GM12878 (cell line): ENCODE results near the gene UCN2. TPM values are rescaled to one million over a fixed set of nuclear protein-coding genes. Genes with fewer than 3 reads are reported as not detected.

Experiments used
- ATAC-seq: fragments of 200-7000 bp; cut with Tn5 transposase; 3 replicates; pipeline ENCODE4 v1.9.1; 2020; ENCODE audit warnings: mild to moderate bottlenecking, moderate library complexity
- BruUV-seq: library from RNA; stranded (reverse); fragments of 400-500 nt; replicated peaks from 2 replicates; lab custom pipeline; 2021; lab: Mats Ljungman, UMichigan
- CTCF ChIA-PET: fragments of 300-600 bp; sonication (Branson Sonifier 250); formaldehyde crosslinking; extraction: SDS; loops from one replicate; lab custom pipeline; 2021; ENCODE audit warnings: inconsistent platforms; lab: Yijun Ruan, JAX
- POLR2A ChIA-PET: fragments of 350-600 bp; formaldehyde crosslinking; extraction: SDS; loops from one replicate; lab custom pipeline; 2021; ENCODE audit warnings: inconsistent platforms; lab: Charles Lee
- RAD21 ChIA-PET: fragments of 300-600 bp; sonication (Branson Sonifier 250); formaldehyde crosslinking; loops from one replicate; lab custom pipeline; 2023; ENCODE audit warnings: antibody characterized with exemption; ENCODE audit not compliant: unreplicated experiment; lab: Charles Lee
- SMC1A ChIA-PET: fragments of 300-600 bp; sonication (Branson Sonifier 250); formaldehyde crosslinking; loops from one replicate; lab custom pipeline; 2023; ENCODE audit not compliant: unreplicated experiment, uncharacterized antibody; lab: Charles Lee
- DNase-seq: peaks from one replicate; pipeline ENCODE4 v3.0.0-alpha.2; 2011; ENCODE audit warnings: low read depth, low spot score
- FAIRE-seq: peaks from 3 replicates; lab custom pipeline; 2011; peaks lifted over from hg19 to GRCh38; lab: Jason Lieb, UNC
- H2AFZ ChIP-seq: 2 replicates; pipeline ENCODE4 v1.6.0; 2011; ENCODE audit warnings: low read depth, low read length, control low read depth; ENCODE audit not compliant: control insufficient read depth
- H3K27ac ChIP-seq: 2 replicates; pipeline ENCODE4 v1.5.1; 2011; ENCODE audit warnings: control low read depth; ENCODE audit not compliant: control insufficient read depth, insufficient read depth
- H3K27me3 ChIP-seq, 2 experiments: replicated peaks in 1 of 2; 2 replicates each; pipeline versions ENCODE4 v1.6.0 to v1.6.1; 2011; ENCODE audit warnings: low read length in 1 of 2; ENCODE audit not compliant: control insufficient read depth in 2 of 2, insufficient read depth in 2 of 2
- H3K36me3 ChIP-seq, 2 experiments: 2 replicates each; pipeline ENCODE4 v1.5.1; 2011; ENCODE audit warnings: low read length in 1 of 2; ENCODE audit not compliant: control insufficient read depth in 2 of 2, insufficient read depth in 2 of 2
- H3K4me1 ChIP-seq: 2 replicates; pipeline ENCODE4 v1.6.1; 2011; ENCODE audit warnings: mild to moderate bottlenecking, low read length, moderate library complexity, mixed read lengths; ENCODE audit not compliant: control insufficient read depth, insufficient read depth
- H3K4me2 ChIP-seq: 2 replicates; pipeline ENCODE4 v1.6.0; 2011; ENCODE audit warnings: control low read depth; ENCODE audit not compliant: control insufficient read depth, insufficient read depth
- H3K4me3 ChIP-seq: fragments of 200-600 bp; sonication (generic); 2 replicates; pipeline ENCODE4 v1.5.1; 2016
- H3K79me2 ChIP-seq: 2 replicates; pipeline ENCODE4 v1.6.0; 2011; ENCODE audit warnings: low read length; ENCODE audit not compliant: control insufficient read depth, insufficient read depth
- H3K9ac ChIP-seq: 2 replicates; pipeline ENCODE4 v1.8.0; 2011; ENCODE audit warnings: low read length, control low read depth, mixed read lengths; ENCODE audit not compliant: control insufficient read depth, insufficient read depth
- H3K9me3 ChIP-seq: replicated peaks from 3 replicates; pipeline ENCODE4 v1.5.1; 2011; ENCODE audit warnings: mild to moderate bottlenecking, low read length; ENCODE audit not compliant: control insufficient read depth, insufficient read depth
- H4K20me1 ChIP-seq: 2 replicates; pipeline ENCODE4 v1.6.0; 2011; ENCODE audit not compliant: control insufficient read depth, insufficient read depth
- CREB1 ChIP-seq: IDR thresholded peaks from 2 replicates; pipeline ENCODE4 v1.6.1; 2012; ENCODE audit warnings: low read depth, mild to moderate bottlenecking, inconsistent platforms
- IKZF2 ChIP-seq, 2 experiments: fragments of 450-650 bp; IDR thresholded peaks; 2 replicates each; pipeline ENCODE4 v1.6.1; 2017; ENCODE audit warnings: mild to moderate bottlenecking in 2 of 2, moderate library complexity in 2 of 2
- NFYA ChIP-seq: IDR thresholded peaks from 2 replicates; pipeline ENCODE4 v1.6.1; 2011; ENCODE audit warnings: low read depth, mild to moderate bottlenecking, low read length, improper control_type of control experiment, borderline replicate concordance
- RUNX3 ChIP-seq: IDR thresholded peaks from 2 replicates; pipeline ENCODE4 v1.6.1; 2012; ENCODE audit warnings: low read length, inconsistent platforms
- SMC3 ChIP-seq: IDR thresholded peaks from 2 replicates; pipeline ENCODE4 v1.6.1; 2011; ENCODE audit warnings: low read length, improper control_type of control experiment, borderline replicate concordance
- TBL1XR1 ChIP-seq: IDR thresholded peaks from 2 replicates; pipeline ENCODE4 v1.6.1; 2012; ENCODE audit warnings: low read depth, low read length, improper control_type of control experiment
- WGBS: methylation state at CpG from one replicate; pipeline ENCODE4 v1.1.6; 2016; ENCODE audit warnings: low lambda C conversion rate; ENCODE audit not compliant: insufficient replicate concordance, insufficient coverage; ENCODE audit errors: missing lambda C conversion rate; 5-methylcytosine and 5-hydroxymethylcytosine counted together
- in situ Hi-C: fragments of 300-500 bp; cut with MboI; formaldehyde crosslinking; loops from 9 replicates; pipeline ENCODE4 v1.14.3; 2018; ENCODE audit warnings: mixed read lengths
- intact Hi-C: fragments of 100-400 bp; cut with micrococcal nuclease; formaldehyde crosslinking; loops from one replicate; pipeline ENCODE4 v1.14.2; 2022; ENCODE audit not compliant: unreplicated experiment
- polyA plus RNA-seq, 11 experiments: library from polyadenylated mRNA; depleted of rRNA in 4 of 11; unstranded in 6 of 11; stranded (reverse) in 5 of 11; fragments of >200 nt; fragmentation: Nextera tagmentation in 4 of 11; fragmentation: Illumina TruSeq in 1 of 11; extraction: Ambion mirVana in 4 of 11; extraction: Trizol in 1 of 11; gene quantifications; 1 replicate in 1 of 11; 2 replicates in 10 of 11; pipeline versions ENCODE4 v1.2.1 to v1.2.3, GENCODE V29; 2011 to 2016; ENCODE audit warnings: inconsistent platforms in 2 of 11, missing spikeins in 2 of 11, low read depth in 1 of 11
- total RNA-seq, 4 experiments: library from RNA; depleted of rRNA in 3 of 4; stranded (reverse); fragments of >200 nt in 3 of 4; fragmentation: Illumina TruSeq in 1 of 4; extraction: Trizol in 1 of 4; gene quantifications; 2 replicates each; pipeline versions ENCODE4 v1.2.1 to v1.2.3, GENCODE V29; 2013 to 2021
- TF ChIP-seq, protein P1 (sequence below): IDR thresholded peaks from 2 replicates; pipeline ENCODE4 v1.6.1; 2012; ENCODE audit warnings: low read depth, low read length, improper control_type of control experiment
- TF ChIP-seq, protein P2 (sequence below): IDR thresholded peaks from 2 replicates; pipeline ENCODE4 v1.6.1; 2011; ENCODE audit warnings: borderline replicate concordance, low read depth, mild to moderate bottlenecking, moderate library complexity, low read length; ENCODE audit not compliant: insufficient read depth, poor library complexity, severe bottlenecking

Gene UCN2
- total and polyA plus RNA-seq, 10 of the 15 experiments (the other 5 are each of a cell fraction or from before 2014, with no cell fraction given): 0.05 TPM; not detected in 9

DNA sequence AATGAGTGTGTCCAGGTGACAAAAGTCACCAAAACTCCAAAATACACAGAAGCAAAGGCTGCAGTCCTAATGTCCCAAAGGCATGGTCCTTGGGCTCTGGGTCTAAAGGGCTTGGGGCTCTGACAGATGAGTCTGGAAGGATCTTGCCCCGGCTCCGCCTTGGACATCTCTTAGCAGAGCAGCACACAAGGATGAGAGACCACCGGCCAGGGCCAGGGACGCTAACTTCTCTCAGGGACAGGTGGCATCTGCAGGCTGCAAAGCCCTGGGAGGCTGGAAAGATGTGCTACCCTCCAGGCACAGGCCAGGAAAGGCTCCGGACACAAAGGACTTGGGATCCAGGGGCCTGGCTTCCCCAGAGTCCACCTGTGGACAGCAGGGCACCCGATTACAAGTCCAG, 45.5 kb downstream of the UCN2 start (continued):
- TF ChIP-seq, protein P1, sequence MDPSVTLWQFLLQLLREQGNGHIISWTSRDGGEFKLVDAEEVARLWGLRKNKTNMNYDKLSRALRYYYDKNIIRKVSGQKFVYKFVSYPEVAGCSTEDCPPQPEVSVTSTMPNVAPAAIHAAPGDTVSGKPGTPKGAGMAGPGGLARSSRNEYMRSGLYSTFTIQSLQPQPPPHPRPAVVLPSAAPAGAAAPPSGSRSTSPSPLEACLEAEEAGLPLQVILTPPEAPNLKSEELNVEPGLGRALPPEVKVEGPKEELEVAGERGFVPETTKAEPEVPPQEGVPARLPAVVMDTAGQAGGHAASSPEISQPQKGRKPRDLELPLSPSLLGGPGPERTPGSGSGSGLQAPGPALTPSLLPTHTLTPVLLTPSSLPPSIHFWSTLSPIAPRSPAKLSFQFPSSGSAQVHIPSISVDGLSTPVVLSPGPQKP: no peak
- TF ChIP-seq, protein P2, sequence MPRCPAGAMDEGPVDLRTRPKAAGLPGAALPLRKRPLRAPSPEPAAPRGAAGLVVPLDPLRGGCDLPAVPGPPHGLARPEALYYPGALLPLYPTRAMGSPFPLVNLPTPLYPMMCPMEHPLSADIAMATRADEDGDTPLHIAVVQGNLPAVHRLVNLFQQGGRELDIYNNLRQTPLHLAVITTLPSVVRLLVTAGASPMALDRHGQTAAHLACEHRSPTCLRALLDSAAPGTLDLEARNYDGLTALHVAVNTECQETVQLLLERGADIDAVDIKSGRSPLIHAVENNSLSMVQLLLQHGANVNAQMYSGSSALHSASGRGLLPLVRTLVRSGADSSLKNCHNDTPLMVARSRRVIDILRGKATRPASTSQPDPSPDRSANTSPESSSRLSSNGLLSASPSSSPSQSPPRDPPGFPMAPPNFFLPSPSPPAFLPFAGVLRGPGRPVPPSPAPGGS: no peak
- TF ChIP-seq IKZF2 (IDR thresholded peaks at IDR 0.05): no peak

DNA sequence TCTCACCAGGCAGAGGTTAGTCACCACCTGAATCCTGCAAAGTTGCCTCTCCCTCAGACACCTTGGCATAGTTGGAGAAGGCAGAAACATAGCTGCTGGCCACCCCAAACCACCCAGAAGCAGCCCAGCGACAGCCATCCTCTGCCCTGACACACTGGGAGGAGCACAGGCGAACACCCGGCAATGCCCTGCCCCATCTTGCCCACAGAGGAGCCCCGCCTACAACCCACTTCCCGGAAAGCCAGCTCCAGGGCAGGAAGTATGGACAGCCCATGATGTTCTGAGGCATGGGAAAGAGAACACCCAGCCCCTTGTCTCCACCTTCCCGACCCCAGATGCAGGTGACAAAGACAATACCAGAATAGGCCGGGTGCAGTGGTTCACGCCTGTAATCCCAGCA, 47.0 kb downstream of the UCN2 start:
- intact Hi-C loops (no loop called here), in situ Hi-C loops (no loop called here)
- H2AFZ ChIP-seq: no peak overlapping the region
- DNase-seq (no peak), FAIRE-seq (no peak), ATAC-seq (no peak)
- no peak overlapping the region for H3K4me2 ChIP-seq
- SMC1A ChIA-PET: interaction anchor here (1.7 kb wide), 1 partner anchor 42 kb away, joined by 3 read pairs; no protein-coding TSS in a partner anchor
- POLR2A ChIA-PET: no interaction called here
- 79% methylated on average over 8 of the region's 8 CpGs for WGBS
- no peaks in the 10 kb centered on the region for H3K79me2 ChIP-seq
- no peaks in the 10 kb centered on the region for H3K27me3 ChIP-seq
- H3K4me3 ChIP-seq: no peak overlapping the region
- TF ChIP-seq NFYA (no peak), SMC3 (no peak), RUNX3 (no peak), TBL1XR1 (no peak), CREB1 (no peak)
- BruUV-seq: no TSS peak
- RAD21 ChIA-PET: no interaction called here
- H3K9me3 ChIP-seq: no peaks in the 10 kb centered on the region
- peaks cover 0 to 11% of the 10 kb centered on the region in 2 experiments; a peak in 3 of 4 replicates for H3K36me3 ChIP-seq
- H3K9ac ChIP-seq: no peak overlapping the region
- no peaks in the 10 kb centered on the region; the same call in 1 of the 2 replicates for H4K20me1 ChIP-seq
- H3K4me1 ChIP-seq: peaks cover 12% of the 10 kb centered on the region
- H3K27ac ChIP-seq: no peak overlapping the region
- CTCF ChIA-PET: no interaction called here
